ENCODE data around the gene PCDH9. TPM values are rescaled to one million over a fixed set of nuclear protein-coding genes. Genes with fewer than 3 reads are reported as not detected.

PCDH9 gene
- total RNA-seq, 1 donor from 2014 or later: 0.90 TPM

DNA sequence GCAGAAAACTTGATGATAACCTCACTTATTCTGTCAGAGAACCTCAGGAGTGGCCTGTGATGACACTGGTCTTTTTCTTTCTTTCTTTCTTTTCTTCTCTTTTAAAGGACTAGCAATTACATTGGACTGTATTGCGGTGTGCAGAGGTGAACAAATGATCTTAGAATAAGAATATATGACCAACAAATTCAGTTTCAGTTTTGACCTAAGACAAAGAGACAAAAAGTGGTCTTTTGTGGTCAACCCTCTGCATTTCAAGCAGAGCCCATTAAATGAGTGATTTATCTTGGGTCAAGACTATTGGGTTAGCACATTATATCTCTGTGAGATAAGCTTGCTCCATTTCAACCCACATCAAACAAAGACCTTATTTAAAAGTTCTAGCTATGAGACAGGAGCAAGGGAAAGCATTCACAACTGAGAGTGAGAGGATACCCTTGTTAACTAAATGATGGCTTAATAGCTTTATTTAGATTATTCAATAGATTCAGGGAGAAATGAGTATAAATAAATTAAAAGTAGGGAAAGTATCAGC, 644.4 kb downstream of the PCDH9 start:
- no peak for DNase-seq (ENCODE audit: low read depth in 2 of 2)

DNA sequence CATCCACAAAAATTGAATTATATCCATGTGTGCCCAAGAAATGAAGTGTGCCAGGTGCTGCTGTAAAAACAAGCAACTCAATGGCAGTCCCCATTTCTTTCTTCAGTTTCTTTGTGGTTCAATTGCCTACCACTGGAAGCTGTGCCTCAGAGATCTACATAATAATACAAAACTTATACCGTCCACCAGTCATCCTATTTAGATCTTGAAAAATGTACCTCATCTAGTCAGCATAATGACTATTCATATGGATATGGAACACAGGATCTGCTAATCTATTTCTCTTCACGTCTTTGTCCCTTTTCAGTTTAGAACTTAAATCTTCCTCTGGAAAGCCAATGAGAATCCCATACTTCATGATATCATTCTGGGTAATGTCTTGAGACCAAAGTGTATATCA, 648.5 kb downstream of the PCDH9 start:
- no peak for DNase-seq (ENCODE audit: low read depth in 2 of 2)

- no peak for DNase-seq (ENCODE audit: low read depth in 2 of 2)
Measured at GRCh38 chr13:66578305-66578704, 651.8 kb downstream of the PCDH9 start.

DNA sequence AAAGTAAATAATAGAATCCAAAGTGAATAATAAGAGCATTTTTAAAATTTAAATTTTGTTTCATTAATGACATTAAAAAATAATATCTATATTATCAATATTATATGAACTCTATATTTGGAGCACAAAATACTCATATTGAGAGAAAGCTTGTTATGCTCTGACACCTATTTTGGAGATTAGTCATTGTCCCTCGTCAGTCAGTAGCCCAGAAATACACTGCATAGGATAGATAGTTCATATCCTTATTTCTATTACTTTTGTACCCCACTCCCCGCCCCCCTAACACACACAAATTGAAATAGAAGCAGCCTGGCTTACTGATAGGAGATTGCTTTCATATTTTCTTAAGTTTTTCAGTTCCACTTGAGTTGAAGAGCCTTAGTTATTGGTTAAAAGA, 652.8 kb downstream of the PCDH9 start:
- no peak for DNase-seq (ENCODE audit: low read depth in 2 of 2)

GRCh38 chr13:66576381-66576780, 653.8 kb downstream of the PCDH9 start:
- no peak for DNase-seq (ENCODE audit: low read depth in 2 of 2)

- DNase-seq (ENCODE audit: low read depth in 2 of 2): no peak
Measured at GRCh38 chr13:66574606-66575005, 655.5 kb downstream of the PCDH9 start.

- DNase-seq (ENCODE audit: low read depth in 2 of 2): no peak
Measured at GRCh38 chr13:66567899-66568612, 662.1 kb downstream of the PCDH9 start.

GRCh38 chr13:66565279-66565678, 664.9 kb downstream of the PCDH9 start:
- no peak for DNase-seq (ENCODE audit: low read depth in 2 of 2)

- DNase-seq (ENCODE audit: low read depth in 2 of 2): no peak
Measured at GRCh38 chr13:66563076-66563475, 667.1 kb downstream of the PCDH9 start.

- DNase-seq (ENCODE audit: low read depth in 2 of 2): no peak
Measured at GRCh38 chr13:66562054-66562453, 668.1 kb downstream of the PCDH9 start.

- no peak for DNase-seq (ENCODE audit: low read depth in 2 of 2)
Measured at GRCh38 chr13:66560991-66561390, 669.1 kb downstream of the PCDH9 start.

- DNase-seq (ENCODE audit: low read depth in 2 of 2): no peak
Measured at GRCh38 chr13:66560189-66560588, 669.9 kb downstream of the PCDH9 start.

DNA sequence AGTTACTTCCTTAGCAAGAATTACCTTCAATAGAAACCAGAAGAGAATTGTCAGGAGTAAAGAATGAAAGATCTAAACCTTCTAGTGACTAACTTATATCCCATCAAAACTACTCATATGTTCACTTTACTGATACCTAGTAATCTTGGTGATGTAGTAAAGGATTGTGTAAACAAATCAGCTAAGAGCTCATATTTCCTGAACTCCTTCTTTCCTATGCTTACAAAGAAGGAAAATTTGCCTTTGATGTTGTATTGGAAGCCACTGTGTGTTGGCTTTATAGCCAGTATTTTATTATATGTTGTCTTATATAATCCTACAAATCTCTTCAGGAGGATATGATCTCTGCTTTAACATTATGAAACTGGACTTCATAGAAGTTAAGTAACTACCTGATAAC, 671.0 kb downstream of the PCDH9 start:
- no peak for DNase-seq (ENCODE audit: low read depth in 2 of 2)

GRCh38 chr13:66558506-66558905, 671.6 kb downstream of the PCDH9 start:
- DNase-seq (ENCODE audit: low read depth in 2 of 2): no peak

DNA sequence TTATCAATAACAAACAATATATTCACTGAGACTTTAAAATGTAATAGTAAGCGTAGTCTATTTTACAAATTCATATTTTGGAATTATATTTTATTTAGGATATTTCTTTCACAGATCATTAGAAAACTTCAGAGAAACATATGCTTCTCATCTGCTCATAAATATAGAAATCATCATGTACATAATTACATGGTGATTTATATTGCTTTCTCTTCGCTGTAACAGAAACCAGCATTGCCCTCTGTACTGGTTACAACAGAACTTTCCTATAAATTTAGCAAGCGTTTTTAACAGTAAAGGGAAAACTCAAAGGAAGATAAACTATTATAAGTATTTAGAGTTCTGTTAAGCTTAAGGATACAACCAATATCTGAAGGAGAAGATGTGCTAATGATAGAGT, 672.8 kb downstream of the PCDH9 start:
- DNase-seq (ENCODE audit: low read depth in 2 of 2): no peak

- no peak for DNase-seq (ENCODE audit: low read depth in 2 of 2)
Measured at GRCh38 chr13:66556306-66556705, 673.8 kb downstream of the PCDH9 start.

GRCh38 chr13:66553391-66553790, 676.7 kb downstream of the PCDH9 start:
- no peak for DNase-seq (ENCODE audit: low read depth in 2 of 2)

DNA sequence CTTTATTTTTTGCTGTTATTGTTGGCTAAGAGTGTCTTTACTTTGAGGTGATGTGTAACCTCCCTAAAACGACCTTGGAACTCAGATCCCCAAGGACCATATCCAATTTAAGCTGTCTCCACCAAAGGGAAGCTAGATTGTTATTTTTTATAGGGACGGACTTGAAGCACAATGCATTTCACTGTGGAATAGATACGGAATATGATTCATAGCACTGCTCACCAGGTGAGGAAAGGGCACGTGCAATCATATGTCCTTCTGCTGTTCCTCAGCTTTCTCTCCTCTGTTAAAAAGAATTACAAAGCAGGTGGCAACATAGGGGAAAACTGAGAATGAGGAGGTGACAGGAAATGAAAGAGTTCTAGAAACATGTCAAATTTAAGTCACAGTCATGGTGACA, 679.0 kb downstream of the PCDH9 start:
- no peak for DNase-seq (ENCODE audit: low read depth in 2 of 2)

- DNase-seq (ENCODE audit: low read depth in 2 of 2): no peak
Measured at GRCh38 chr13:66547685-66548084, 682.5 kb downstream of the PCDH9 start.

- DNase-seq (ENCODE audit: low read depth in 2 of 2): no peak
Measured at GRCh38 chr13:66546534-66547379, 683.4 kb downstream of the PCDH9 start.

GRCh38 chr13:66543780-66544179, 686.4 kb downstream of the PCDH9 start:
- DNase-seq (ENCODE audit: low read depth in 2 of 2): no peak

DNA sequence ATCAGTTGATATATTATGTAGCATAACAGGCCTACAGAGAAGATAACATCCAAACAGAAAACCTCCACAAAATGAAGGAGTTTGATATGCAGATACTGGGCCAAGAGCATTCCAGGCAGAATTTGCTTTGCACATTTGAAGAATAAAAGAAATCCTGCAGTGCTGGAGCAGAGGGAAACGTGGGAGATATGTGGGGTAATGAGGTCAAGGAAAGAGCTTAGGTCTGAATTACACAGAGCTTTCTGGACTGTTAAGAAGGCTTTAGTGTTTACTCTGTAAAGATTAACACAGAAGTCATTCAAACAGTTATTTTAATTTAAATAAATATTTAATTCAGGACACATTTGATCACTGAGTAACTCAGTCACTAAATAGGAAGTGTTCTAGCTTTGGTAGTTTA, 692.7 kb downstream of the PCDH9 start:
- no peak for DNase-seq (ENCODE audit: low read depth in 2 of 2)

DNA sequence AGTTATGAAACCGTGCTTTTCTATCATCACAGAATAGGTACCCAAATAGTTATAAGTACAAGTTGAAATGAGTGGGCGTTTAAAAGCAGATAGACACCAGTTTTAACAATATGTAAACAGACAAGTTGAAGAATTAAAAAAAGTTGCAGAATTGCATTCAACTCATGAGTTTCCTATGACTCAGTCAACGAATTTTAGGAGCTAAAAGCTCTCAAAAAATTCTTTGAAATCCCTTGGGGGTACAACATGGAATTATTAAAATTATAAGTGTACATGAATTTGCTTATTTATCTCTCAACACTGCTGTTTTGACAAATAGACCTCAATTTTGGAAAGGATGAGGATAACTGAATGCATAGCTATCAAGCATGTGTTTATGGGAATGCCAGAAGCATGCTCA, 693.4 kb downstream of the PCDH9 start:
- DNase-seq (ENCODE audit: low read depth in 2 of 2): no peak
